Lower leg skin (tissue), 4 donors: Measurements from ENCODE around the gene DENND5A. TPM values are rescaled to one million over a fixed set of nuclear protein-coding genes. Genes with fewer than 3 reads are reported as not detected.
"Not testable (repeated sequence)": the region's sequence is repeated elsewhere in the genome, so short reads cannot be mapped to it uniquely, and the experiment has no call there.

Experiments
- DNase-seq, 2 donors: peaks; one replicate each; pipeline ENCODE4 v3.0.0-alpha.2; 2019; ENCODE audit warnings: low spot score in 2 of 2
- H3K4me3 ChIP-seq: fragments of 200-600 bp; sonication (generic); 2 replicates; pipeline ENCODE4 v1.5.1; 2017; ENCODE audit warnings: mild to moderate bottlenecking, low read depth; ENCODE audit not compliant: poor library complexity, severe bottlenecking
- CTCF ChIP-seq, 3 donors: fragments of 450-650 bp; IDR thresholded peaks; one replicate each; pipeline ENCODE4 v1.5.1; 2016; ENCODE audit warnings: antibody characterized with exemption in 3 of 3, mild to moderate bottlenecking in 3 of 3, moderate library complexity in 2 of 3
- POLR2A ChIP-seq, 2 donors: fragments of 450-650 bp; IDR thresholded peaks; one replicate each; pipeline ENCODE4 v1.6.1; 2016 to 2017; ENCODE audit warnings: antibody characterized with exemption in 2 of 2, mild to moderate bottlenecking in 1 of 2, moderate library complexity in 1 of 2
- WGBS, 2 donors: methylation state at CpG; one replicate each; pipeline ENCODE4 v1.1.5; 2018; 5-methylcytosine and 5-hydroxymethylcytosine counted together
- intact Hi-C: fragments of 100-400 bp; cut with DNase I; formaldehyde crosslinking; loops from one replicate; pipeline ENCODE4 v1.15.0; 2023; ENCODE audit warnings: low total_unique reads
- total RNA-seq, 4 donors: library from RNA; depleted of rRNA; stranded (reverse); fragments of >200 nt; gene quantifications; one replicate each; pipeline ENCODE4 v1.1.0, GENCODE V29; 2016

Gene DENND5A
- total RNA-seq, 4 donors from 2014 or later, result 21.2 to 34.1 (median 28.7) TPM

DNA sequence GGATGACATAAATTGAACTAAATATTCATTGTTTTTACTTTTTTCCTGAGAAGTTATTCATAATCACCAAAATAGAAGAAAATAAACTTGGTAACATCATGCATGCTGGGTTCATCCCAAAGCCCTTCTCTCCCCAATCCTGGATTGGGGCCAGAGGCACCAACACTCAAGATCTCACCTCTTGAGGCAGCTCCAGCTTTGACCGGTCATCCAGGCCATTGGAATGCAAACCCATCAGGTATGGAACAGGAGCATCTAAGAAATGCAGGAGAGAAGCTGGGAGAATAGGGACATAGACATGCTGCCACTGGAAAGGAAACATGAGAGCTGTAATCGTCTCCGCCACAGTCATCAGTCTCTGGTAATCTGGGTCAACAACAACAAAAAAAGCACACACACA is 71.8 kb downstream of the DENND5A start:
- 94 to 96% methylated on average over 3 of the region's 3 CpGs for WGBS, 2 donors
- no peak overlapping the region for H3K4me3 ChIP-seq
- intact Hi-C loops, result no loop called here
- no peak for DNase-seq
- no peak for TF ChIP-seq POLR2A (IDR thresholded peaks at IDR 0.05)
- no peak for TF ChIP-seq CTCF (IDR thresholded peaks at IDR 0.05)

GRCh38 chr11:9192561-9192960 is 72.6 kb downstream of the DENND5A start:
- intact Hi-C loops, result no loop called here
- DNase-seq, result no peak
- no peak for TF ChIP-seq POLR2A (IDR thresholded peaks at IDR 0.05)
- no peak for TF ChIP-seq CTCF (IDR thresholded peaks at IDR 0.05)
- no peak overlapping the region for H3K4me3 ChIP-seq
- WGBS, 2 donors, result 92 to 97% methylated on average over 3 of the region's 3 CpGs

- DNase-seq, H3K4me3 ChIP-seq, intact Hi-C loops: not testable (repeated sequence)
- whole genome bisulfite sequencing, 2 donors, result 97% methylated on average over 5 of the region's 5 CpGs
These were observed 74.7 kb downstream of the DENND5A start for GRCh38 chr11:9190326-9191016.

DNA sequence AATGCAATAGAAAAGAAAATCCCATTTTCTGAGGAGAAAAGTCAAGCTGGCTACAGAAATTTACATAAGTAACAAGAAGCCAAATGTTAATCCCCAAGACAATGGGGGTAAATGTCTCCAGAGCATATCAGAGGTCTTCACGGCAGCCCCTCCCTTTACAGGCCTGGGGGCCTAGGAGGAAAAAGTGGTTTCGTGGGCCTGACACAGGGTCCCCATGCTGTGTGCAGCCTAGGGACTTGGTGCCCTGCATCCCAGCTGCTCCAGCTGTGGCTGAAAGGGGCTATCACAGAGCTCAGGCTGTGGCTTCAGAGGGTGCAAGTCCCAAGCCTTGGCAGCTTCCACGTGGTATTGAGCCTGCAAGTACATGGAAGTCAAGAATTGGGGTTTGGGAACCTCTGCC is 76.3 kb downstream of the DENND5A start:
- DNase-seq, H3K4me3 ChIP-seq, intact Hi-C loops: not testable (repeated sequence)
- 92 to 100% methylated on average over 3 of the region's 3 CpGs for WGBS, 2 donors

- TF ChIP-seq CTCF (IDR thresholded peaks at IDR 0.05) (no peak), POLR2A (IDR thresholded peaks at IDR 0.05) (no peak)
- 93 to 98% methylated on average over 3 of the region's 3 CpGs for WGBS, 2 donors
- H3K4me3 ChIP-seq, result no peak overlapping the region
- no peak for DNase-seq
- intact Hi-C loops, result no loop called here
These were observed 77.5 kb downstream of the DENND5A start for GRCh38 chr11:9187616-9188015.

- DNase-seq, result no peak
- WGBS, 2 donors, result 87 to 96% methylated on average over 2 of the region's 2 CpGs
- intact Hi-C loops, result no loop called here
- TF ChIP-seq POLR2A (IDR thresholded peaks at IDR 0.05) (no peak), CTCF (IDR thresholded peaks at IDR 0.05) (no peak)
- no peak overlapping the region for H3K4me3 ChIP-seq
These were observed 80.6 kb downstream of the DENND5A start for GRCh38 chr11:9184516-9184915.
